Hematopoietic multipotent progenitor cell treated with erythropoietin and hydrocortisone succinate and interleukin-3 and kit ligand, for 8 days (in vitro differentiated cells): ENCODE measurements around the gene MBD6.

Experiments
- DNase-seq: peaks from one replicate; pipeline ENCODE4 v3.0.0-alpha.2; 2015

Gene MBD6

DNA sequence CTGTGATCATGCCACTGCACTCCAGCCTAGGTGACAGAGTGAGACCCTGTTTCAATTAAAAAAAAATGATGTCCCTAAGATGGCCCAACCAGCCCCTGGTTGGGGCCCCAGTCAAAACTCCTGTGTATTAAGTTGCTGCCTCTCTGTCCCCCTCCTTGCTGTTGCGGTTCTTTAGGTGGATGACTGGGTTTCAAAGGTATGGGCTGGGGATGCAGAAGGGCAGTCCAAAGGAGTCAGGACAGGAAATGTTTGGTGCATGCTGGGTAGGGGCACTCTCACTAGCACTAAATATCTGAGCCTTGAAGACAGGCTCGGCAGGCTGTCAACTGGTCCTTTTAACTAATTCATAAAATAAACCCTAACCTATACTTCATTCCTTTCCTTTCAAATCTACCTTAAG lies 56.4 kb downstream of the MBD6 start:
- DNase-seq = no peak
